H9 (cell line): ENCODE data around the gene TMEM63B. TPM values are rescaled to one million over a fixed set of nuclear protein-coding genes. Genes with fewer than 3 reads are reported as not detected.

ENCODE experiments used
- DNase-seq: peaks from one replicate; pipeline ENCODE4 v3.0.0-alpha.2; 2017
- H2AFZ ChIP-seq: one replicate; pipeline ENCODE4 v1.6.1; 2013; ENCODE audit warnings: mild to moderate bottlenecking, low read length, control low read depth, moderate library complexity
- H2AK5ac ChIP-seq: 2 replicates; pipeline ENCODE4 v1.6.1; 2013; ENCODE audit warnings: low read length, control low read depth, mixed read lengths; ENCODE audit not compliant: insufficient read length
- H2BK120ac ChIP-seq: one replicate; pipeline ENCODE4 v1.6.1; 2013; ENCODE audit warnings: low read depth, mild to moderate bottlenecking, low read length, control low read depth, inconsistent platforms; ENCODE audit not compliant: poor library complexity, severe bottlenecking
- H2BK12ac ChIP-seq: 2 replicates; pipeline ENCODE4 v1.6.1; 2013; ENCODE audit warnings: low read length, control low read depth, mixed read lengths, low read depth; ENCODE audit not compliant: insufficient read length
- H2BK15ac ChIP-seq: 2 replicates; pipeline ENCODE4 v1.6.1; 2013; ENCODE audit warnings: low read depth, low read length, control low read depth
- H2BK20ac ChIP-seq: one replicate; pipeline ENCODE4 v1.6.1; 2013; ENCODE audit warnings: low read depth, mild to moderate bottlenecking, low read length, control low read depth, inconsistent platforms; ENCODE audit not compliant: poor library complexity, severe bottlenecking
- H2BK5ac ChIP-seq: 2 replicates; pipeline ENCODE4 v1.6.1; 2013; ENCODE audit warnings: low read length, control low read depth, mixed read lengths; ENCODE audit not compliant: insufficient read length
- H3K14ac ChIP-seq: 2 replicates; pipeline ENCODE4 v1.6.1; 2013; ENCODE audit warnings: low read length, control low read depth; ENCODE audit not compliant: insufficient read depth
- H3K18ac ChIP-seq: 2 replicates; pipeline ENCODE4 v1.6.1; 2013; ENCODE audit warnings: low read depth, mild to moderate bottlenecking, mixed read lengths, low read length, control low read depth; ENCODE audit not compliant: insufficient read length
- H3K23ac ChIP-seq: 2 replicates; pipeline ENCODE4 v1.6.1; 2013; ENCODE audit warnings: low read length, control low read depth, mixed read lengths, low read depth; ENCODE audit not compliant: insufficient read length
- H3K23me2 ChIP-seq: 2 replicates; pipeline ENCODE4 v1.6.1; 2013; ENCODE audit warnings: low read depth, mild to moderate bottlenecking, mixed read lengths, low read length, control low read depth; ENCODE audit not compliant: insufficient read length, poor library complexity, severe bottlenecking
- H3K27ac ChIP-seq: 2 replicates; pipeline ENCODE4 v1.5.1; 2013; ENCODE audit warnings: low read length, control low read depth, mixed read lengths, low read depth; ENCODE audit not compliant: insufficient read length
- H3K27me3 ChIP-seq: 2 replicates; pipeline ENCODE4 v1.6.1; 2013; ENCODE audit warnings: low read length, control low read depth, inconsistent platforms; ENCODE audit not compliant: insufficient read depth
- H3K4ac ChIP-seq: 2 replicates; pipeline ENCODE4 v1.6.1; 2013; ENCODE audit warnings: low read depth, mild to moderate bottlenecking, control low read depth, inconsistent platforms, low read length, moderate library complexity
- H3K4me1 ChIP-seq: 2 replicates; pipeline ENCODE4 v1.6.1; 2013; ENCODE audit warnings: low read length, control low read depth, inconsistent platforms; ENCODE audit not compliant: insufficient read depth
- H3K4me2 ChIP-seq: 2 replicates; pipeline ENCODE4 v1.6.1; 2013; ENCODE audit warnings: low read length, control low read depth, mixed read lengths; ENCODE audit not compliant: insufficient read length, insufficient read depth
- H3K56ac ChIP-seq: 2 replicates; pipeline ENCODE4 v1.6.1; 2013; ENCODE audit warnings: low read depth, mild to moderate bottlenecking, mixed read lengths, low read length, control low read depth; ENCODE audit not compliant: insufficient read length
- H3K79me1 ChIP-seq: 2 replicates; pipeline ENCODE4 v1.6.1; 2013; ENCODE audit warnings: low read depth, mild to moderate bottlenecking, moderate library complexity, low read length, control low read depth, inconsistent platforms; ENCODE audit not compliant: insufficient read depth, poor library complexity, severe bottlenecking
- H3K79me2 ChIP-seq: 2 replicates; pipeline ENCODE4 v1.6.1; 2013; ENCODE audit warnings: low read length, control low read depth, inconsistent platforms; ENCODE audit not compliant: insufficient read depth
- H3K9ac ChIP-seq: 2 replicates; pipeline ENCODE4 v1.6.1; 2013; ENCODE audit warnings: low read length, control low read depth, mixed read lengths; ENCODE audit not compliant: insufficient read length; ENCODE audit errors: extremely low read depth
- H3K9me3 ChIP-seq: one replicate; pipeline ENCODE4 v1.6.1; 2013; ENCODE audit warnings: low read depth, low read length, inconsistent platforms; ENCODE audit not compliant: control insufficient read depth
- H3T11ph ChIP-seq: one replicate; pipeline ENCODE4 v1.6.1; 2013; ENCODE audit warnings: mild to moderate bottlenecking, low read length, control low read depth, inconsistent platforms
- H4K20me1 ChIP-seq: one replicate; pipeline ENCODE4 v1.6.1; 2013; ENCODE audit not compliant: control insufficient read depth, insufficient read length, insufficient read depth
- H4K5ac ChIP-seq: 2 replicates; pipeline ENCODE4 v1.6.1; 2013; ENCODE audit warnings: low read depth, mild to moderate bottlenecking, mixed read lengths, low read length, control low read depth; ENCODE audit not compliant: insufficient read length
- H4K8ac ChIP-seq: replicated peaks from 2 replicates; pipeline ENCODE4 v1.6.1; 2013; ENCODE audit warnings: low read length, control low read depth, mixed read lengths, low read depth; ENCODE audit not compliant: insufficient read length
- H4K91ac ChIP-seq: 2 replicates; pipeline ENCODE4 v1.6.1; 2013; ENCODE audit warnings: low read depth, mild to moderate bottlenecking, moderate library complexity, mixed read lengths, low read length, control low read depth; ENCODE audit not compliant: insufficient read length
- H3K27ac Mint-ChIP-seq, 3 experiments: 2 replicates in 2 of 3; 3 replicates in 1 of 3; pipeline ENCODE4 v1.8.0; 2020 to 2021; ENCODE audit warnings: mixed read lengths in 3 of 3, mild to moderate bottlenecking in 1 of 3, moderate library complexity in 1 of 3
- H3K27me3 Mint-ChIP-seq: 2 replicates; pipeline ENCODE4 v1.8.0; 2021; ENCODE audit warnings: low read depth, mild to moderate bottlenecking, moderate library complexity, mixed read lengths
- H3K36me3 Mint-ChIP-seq, 3 experiments: 2 replicates in 2 of 3; 3 replicates in 1 of 3; pipeline ENCODE4 v1.8.0; 2020 to 2021; ENCODE audit warnings: low read depth in 3 of 3, mixed read lengths in 3 of 3; ENCODE audit not compliant: insufficient read depth in 1 of 3
- H3K4me1 Mint-ChIP-seq, 2 experiments: 2 replicates each; pipeline ENCODE4 v1.8.0; 2020; ENCODE audit warnings: mixed read lengths in 2 of 2
- H3K4me3 Mint-ChIP-seq, 2 experiments: 2 replicates in 1 of 2; 3 replicates in 1 of 2; pipeline ENCODE4 v1.8.0; 2020 to 2021; ENCODE audit warnings: mild to moderate bottlenecking in 2 of 2, mixed read lengths in 2 of 2, moderate library complexity in 1 of 2
- H3K9me3 Mint-ChIP-seq, 2 experiments: 2 replicates in 1 of 2; 3 replicates in 1 of 2; pipeline ENCODE4 v1.8.0; 2020; ENCODE audit warnings: mild to moderate bottlenecking in 2 of 2, mixed read lengths in 2 of 2, moderate library complexity in 1 of 2
- WGBS: extraction: QIAGEN DNeasy Blood & Tissue Kit; methylation state at CpG from one replicate; pipeline ENCODE4 v1.1.7; 2013; ENCODE audit warnings: missing lambda C conversion rate, low lambda C conversion rate, mixed read lengths; ENCODE audit not compliant: insufficient read length; ENCODE audit errors: extremely low coverage; 5-methylcytosine and 5-hydroxymethylcytosine counted together
- total RNA-seq: library from RNA; stranded (reverse); gene quantifications from 2 replicates; pipeline ENCODE4 v1.2.1, GENCODE V29; 2021
- TF ChIP-seq, protein P1 (sequence below): fragments of 200-600 bp; sonication (generic); conservative IDR thresholded peaks from 3 replicates; pipeline ENCODE4 v1.8.0; 2021; ENCODE audit warnings: antibody characterized with exemption, mild to moderate bottlenecking

The TMEM63B gene
- total RNA-seq, 1 experiment from 2014 or later = 56.3 TPM

DNA sequence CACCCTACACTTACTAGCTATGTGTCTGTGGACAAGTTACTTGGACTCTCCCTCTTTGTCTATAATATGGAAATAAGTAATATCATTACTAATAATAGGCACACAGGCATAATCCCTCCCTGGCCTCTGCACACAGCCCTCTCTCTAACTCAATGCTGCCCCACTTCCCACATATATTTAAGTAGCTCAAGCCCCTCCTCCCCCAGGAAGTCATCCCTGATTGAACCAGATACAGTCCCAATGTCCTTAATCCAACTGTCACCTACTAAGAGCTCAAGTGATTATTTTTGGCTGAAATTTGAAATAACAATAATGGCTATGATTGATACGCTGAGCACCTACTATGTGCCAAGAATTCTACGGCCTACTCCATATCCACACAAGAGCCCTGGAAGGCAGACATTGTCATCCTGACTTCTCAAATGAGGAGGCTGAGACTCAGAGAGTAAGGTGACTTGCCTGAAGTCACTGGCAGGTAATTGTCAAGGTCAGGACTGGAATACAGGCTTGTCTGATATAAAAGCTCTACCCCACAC lies 29.5 kb upstream of the TMEM63B start:
- H3K27ac ChIP-seq = no peak overlapping the region
- H3K27me3 ChIP-seq = no peaks in the 10 kb centered on the region
- H2BK12ac ChIP-seq = no peak overlapping the region
- Mint-ChIP-seq H3K9me3 (no peaks in the 10 kb centered on the region; a peak in 1 of 5 replicates), H3K4me3 (no peak overlapping the region), H3K4me1 (peaks cover 11 to 14% of the 10 kb centered on the region in 2 experiments), H3K27me3 (no peaks in the 10 kb centered on the region), H3K36me3 (peaks cover 12 to 22% (median 21%) of the 10 kb centered on the region in 3 experiments; a peak in 6 of 7 replicates), H3K27ac (peak overlapping the region in 2 of 3 experiments; percentile 17 to 65; a peak in 3 of 7 replicates)
- no peak overlapping the region for H3K9ac ChIP-seq
- WGBS = no CpG with 5 or more reads among the region's 2 CpGs
- H3K79me2 ChIP-seq = no peaks in the 10 kb centered on the region
- H3T11ph ChIP-seq = no peak overlapping the region
- no peaks in the 10 kb centered on the region for H3K4me1 ChIP-seq
- H2BK120ac ChIP-seq = no peak overlapping the region
- no peak overlapping the region for H2AK5ac ChIP-seq
- H2BK15ac ChIP-seq = no peak overlapping the region
- no peak overlapping the region for H4K8ac ChIP-seq
- no peak overlapping the region for H3K18ac ChIP-seq
- H4K20me1 ChIP-seq = no peaks in the 10 kb centered on the region
- no peak overlapping the region for H3K23ac ChIP-seq
- TF ChIP-seq, protein P1, sequence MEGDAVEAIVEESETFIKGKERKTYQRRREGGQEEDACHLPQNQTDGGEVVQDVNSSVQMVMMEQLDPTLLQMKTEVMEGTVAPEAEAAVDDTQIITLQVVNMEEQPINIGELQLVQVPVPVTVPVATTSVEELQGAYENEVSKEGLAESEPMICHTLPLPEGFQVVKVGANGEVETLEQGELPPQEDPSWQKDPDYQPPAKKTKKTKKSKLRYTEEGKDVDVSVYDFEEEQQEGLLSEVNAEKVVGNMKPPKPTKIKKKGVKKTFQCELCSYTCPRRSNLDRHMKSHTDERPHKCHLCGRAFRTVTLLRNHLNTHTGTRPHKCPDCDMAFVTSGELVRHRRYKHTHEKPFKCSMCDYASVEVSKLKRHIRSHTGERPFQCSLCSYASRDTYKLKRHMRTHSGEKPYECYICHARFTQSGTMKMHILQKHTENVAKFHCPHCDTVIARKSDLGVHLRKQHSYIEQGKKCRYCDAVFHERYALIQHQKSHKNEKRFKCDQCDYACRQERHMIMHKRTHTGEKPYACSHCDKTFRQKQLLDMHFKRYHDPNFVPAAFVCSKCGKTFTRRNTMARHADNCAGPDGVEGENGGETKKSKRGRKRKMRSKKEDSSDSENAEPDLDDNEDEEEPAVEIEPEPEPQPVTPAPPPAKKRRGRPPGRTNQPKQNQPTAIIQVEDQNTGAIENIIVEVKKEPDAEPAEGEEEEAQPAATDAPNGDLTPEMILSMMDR = no peak
- no peak overlapping the region for H2AFZ ChIP-seq
- no peak for DNase-seq
- no peak overlapping the region for H3K14ac ChIP-seq
- H4K91ac ChIP-seq = no peak overlapping the region
- H3K4ac ChIP-seq = no peak overlapping the region
- peaks cover 2% of the 10 kb centered on the region for H3K79me1 ChIP-seq
- H2BK5ac ChIP-seq = no peak overlapping the region
- H4K5ac ChIP-seq = no peak overlapping the region
- H3K56ac ChIP-seq = no peak overlapping the region
- H3K9me3 ChIP-seq = no peaks in the 10 kb centered on the region
- no peak overlapping the region for H3K4me2 ChIP-seq
- H3K23me2 ChIP-seq = no peaks in the 10 kb centered on the region
- H2BK20ac ChIP-seq = no peak overlapping the region
